Activated naive CD8-positive, alpha-beta T cell treated with anti-CD3 and anti-CD28 coated beads for 36 hours (primary cell): ENCODE data around the gene UBL5. TPM values are rescaled to one million over a fixed set of nuclear protein-coding genes. Genes with fewer than 3 reads are reported as not detected.
A peak's percentile ranks its signal among the peaks of the same experiment; 100 is the strongest.
"Not testable (repeated sequence)": the region's sequence is repeated elsewhere in the genome, so short reads cannot be mapped to it uniquely, and the experiment has no call there.

ENCODE experiments used
- DNase-seq: peaks from one replicate; pipeline ENCODE4 v3.0.0; 2021
- H3K27ac Mint-ChIP-seq: one replicate; pipeline ENCODE4 v1.8.0; 2022; ENCODE audit warnings: mild to moderate bottlenecking, moderate library complexity, mixed read lengths
- H3K27me3 Mint-ChIP-seq: one replicate; pipeline ENCODE4 v1.8.0; 2022; ENCODE audit warnings: mild to moderate bottlenecking, mixed read lengths
- H3K36me3 Mint-ChIP-seq: one replicate; pipeline ENCODE4 v1.8.0; 2021; ENCODE audit warnings: mild to moderate bottlenecking, mixed read lengths
- H3K4me1 Mint-ChIP-seq: one replicate; pipeline ENCODE4 v1.8.0; 2021; ENCODE audit warnings: mixed read lengths
- H3K4me3 Mint-ChIP-seq: one replicate; pipeline ENCODE4 v1.8.0; 2022; ENCODE audit warnings: mild to moderate bottlenecking, moderate library complexity, mixed read lengths
- H3K9me3 Mint-ChIP-seq: one replicate; pipeline ENCODE4 v1.8.0; 2022; ENCODE audit warnings: mixed read lengths
- total RNA-seq, 2 experiments: library from RNA; stranded (reverse); gene quantifications; one replicate each; pipeline ENCODE4 v1.2.3, GENCODE V29; 2021

UBL5 gene
- 100 to 1,000 TPM; 344 to 347 TPM for total RNA-seq

GRCh38 chr19:9827289-9828238 lies at the start of gene UBL5:
UBL5 (plus strand) TSS chr19:9827918; CDS start chr19:9828338, 420 bp downstream.
- Mint-ChIP-seq H3K36me3 (peaks cover 17% of the 10 kb centered on the region), H3K9me3 (no peaks in the 10 kb centered on the region)

GRCh38 chr19:9782338-9782737 lies 45.4 kb upstream of the UBL5 start:
- H3K36me3 Mint-ChIP-seq, result peaks cover 16% of the 10 kb centered on the region
- H3K4me1 Mint-ChIP-seq, result peaks cover 26% of the 10 kb centered on the region
- no peak for DNase-seq
- no peaks in the 10 kb centered on the region for H3K27me3 Mint-ChIP-seq
- peaks cover 5% of the 10 kb centered on the region for H3K9me3 Mint-ChIP-seq
- no peak overlapping the region for H3K27ac Mint-ChIP-seq
- H3K4me3 Mint-ChIP-seq, result no peak overlapping the region

More at GRCh38 chr19:9827289-9828238, at the start of gene UBL5:
- Mint-ChIP-seq H3K4me3 (peak within 1 kb of the TSS; percentile 100), H3K4me1 (peaks cover 17% of the 10 kb centered on the region), H3K27ac (peak within 1 kb of the TSS; percentile 96), H3K27me3 (no peaks in the 10 kb centered on the region)
- peak; percentile 89 for DNase-seq

- Mint-ChIP-seq H3K27ac (peak overlapping the region; percentile 97), H3K4me3 (peak overlapping the region; percentile 40), H3K4me1 (peaks cover 26% of the 10 kb centered on the region), H3K36me3 (peaks cover 13% of the 10 kb centered on the region)
- not testable (repeated sequence) for DNase-seq, H3K27me3 Mint-ChIP-seq, H3K9me3 Mint-ChIP-seq
Observed at GRCh38 chr19:9784163-9784496, 43.6 kb upstream of the UBL5 start.

GRCh38 chr19:9785367-9786331 lies 42.1 kb upstream of the UBL5 start:
- peak; percentile 95 for DNase-seq
- Mint-ChIP-seq H3K27me3 (no peaks in the 10 kb centered on the region), H3K4me3 (peak overlapping the region; percentile 92), H3K4me1 (peaks cover 31% of the 10 kb centered on the region), H3K36me3 (peaks cover 13% of the 10 kb centered on the region), H3K27ac (peak overlapping the region; percentile 97), H3K9me3 (no peaks in the 10 kb centered on the region)

- H3K27ac Mint-ChIP-seq, result peak overlapping the region; percentile 92
- peaks cover 7% of the 10 kb centered on the region for H3K36me3 Mint-ChIP-seq
- peaks cover 33% of the 10 kb centered on the region for H3K4me1 Mint-ChIP-seq
- DNase-seq, result no peak
- peak overlapping the region; percentile 92 for H3K4me3 Mint-ChIP-seq
- no peaks in the 10 kb centered on the region for H3K27me3 Mint-ChIP-seq
- no peaks in the 10 kb centered on the region for H3K9me3 Mint-ChIP-seq
Observed at GRCh38 chr19:9786342-9786741, 41.4 kb upstream of the UBL5 start.

- Mint-ChIP-seq H3K36me3 (peaks cover 5% of the 10 kb centered on the region), H3K9me3 (no peaks in the 10 kb centered on the region)
Observed at GRCh38 chr19:9786819-9787218, 40.9 kb upstream of the UBL5 start.

GRCh38 chr19:9788604-9789003 lies 39.1 kb upstream of the UBL5 start:
- peaks cover 32% of the 10 kb centered on the region for H3K4me1 Mint-ChIP-seq
- not testable (repeated sequence) for H3K36me3 Mint-ChIP-seq, DNase-seq, H3K27ac Mint-ChIP-seq, H3K27me3 Mint-ChIP-seq, H3K4me3 Mint-ChIP-seq, H3K9me3 Mint-ChIP-seq

More at GRCh38 chr19:9786819-9787218, 40.9 kb upstream of the UBL5 start:
- Mint-ChIP-seq H3K27me3 (no peaks in the 10 kb centered on the region), H3K4me1 (peaks cover 35% of the 10 kb centered on the region), H3K27ac (peak overlapping the region; percentile 73), H3K4me3 (peak overlapping the region; percentile 69)
- DNase-seq, result no peak

- H3K4me1 Mint-ChIP-seq, result peaks cover 30% of the 10 kb centered on the region
- H3K27ac Mint-ChIP-seq, result no peak overlapping the region
- peaks cover 9% of the 10 kb centered on the region for H3K36me3 Mint-ChIP-seq
- no peak overlapping the region for H3K4me3 Mint-ChIP-seq
- peaks cover 4% of the 10 kb centered on the region for H3K9me3 Mint-ChIP-seq
- no peaks in the 10 kb centered on the region for H3K27me3 Mint-ChIP-seq
- DNase-seq, result no peak
Observed at GRCh38 chr19:9789066-9789465, 38.7 kb upstream of the UBL5 start.

- not testable (repeated sequence) for H3K27ac Mint-ChIP-seq, DNase-seq, H3K4me3 Mint-ChIP-seq, H3K27me3 Mint-ChIP-seq, H3K9me3 Mint-ChIP-seq, H3K36me3 Mint-ChIP-seq
- peaks cover 25% of the 10 kb centered on the region for H3K4me1 Mint-ChIP-seq
Observed at GRCh38 chr19:9789579-9789978, 38.1 kb upstream of the UBL5 start.

- Mint-ChIP-seq H3K4me3 (peak overlapping the region; percentile 91), H3K4me1 (peaks cover 22% of the 10 kb centered on the region), H3K27ac (peak overlapping the region; percentile 3)
- not testable (repeated sequence) for H3K9me3 Mint-ChIP-seq, H3K36me3 Mint-ChIP-seq, H3K27me3 Mint-ChIP-seq, DNase-seq
Observed at GRCh38 chr19:9791073-9791367, 36.7 kb upstream of the UBL5 start.

- H3K27me3 Mint-ChIP-seq, result no peaks in the 10 kb centered on the region
- H3K4me3 Mint-ChIP-seq, result peak overlapping the region; percentile 91
- peaks cover 6% of the 10 kb centered on the region for H3K36me3 Mint-ChIP-seq
- peak; percentile 89 for DNase-seq
- H3K4me1 Mint-ChIP-seq, result peaks cover 22% of the 10 kb centered on the region
- peaks cover 4% of the 10 kb centered on the region for H3K9me3 Mint-ChIP-seq
- peak overlapping the region; percentile 96 for H3K27ac Mint-ChIP-seq
Observed at GRCh38 chr19:9791552-9792205, 36.0 kb upstream of the UBL5 start.

- no peaks in the 10 kb centered on the region for H3K27me3 Mint-ChIP-seq
- DNase-seq, result peak; percentile 85
- peak overlapping the region; percentile 91 for H3K4me3 Mint-ChIP-seq
- peaks cover 4% of the 10 kb centered on the region for H3K9me3 Mint-ChIP-seq
- peaks cover 20% of the 10 kb centered on the region for H3K4me1 Mint-ChIP-seq
- peak overlapping the region; percentile 96 for H3K27ac Mint-ChIP-seq
- H3K36me3 Mint-ChIP-seq, result peaks cover 6% of the 10 kb centered on the region
Observed at GRCh38 chr19:9792206-9793070, 35.3 kb upstream of the UBL5 start.

GRCh38 chr19:9793071-9793591 lies 34.6 kb upstream of the UBL5 start:
- peak; percentile 52 for DNase-seq
- H3K9me3 Mint-ChIP-seq, result peaks cover 4% of the 10 kb centered on the region
- H3K27me3 Mint-ChIP-seq, result no peaks in the 10 kb centered on the region
- H3K27ac Mint-ChIP-seq, result peak overlapping the region; percentile 96
- H3K4me1 Mint-ChIP-seq, result peaks cover 20% of the 10 kb centered on the region
- H3K36me3 Mint-ChIP-seq, result peaks cover 6% of the 10 kb centered on the region
- peak overlapping the region; percentile 91 for H3K4me3 Mint-ChIP-seq
